Activated gamma-delta T cell treated with anti-CD3 and anti-CD28 coated beads, Interleukin-2, amount 50 U/mL, for 16 hours (primary cell): ENCODE results near the gene GADD45GIP1.
A peak's percentile ranks its signal among the peaks of the same experiment; 100 is the strongest.
"Not testable (repeated sequence)": the region's sequence is repeated elsewhere in the genome, so short reads cannot be mapped to it uniquely, and the experiment has no call there.

Experiments used
- DNase-seq: peaks from one replicate; pipeline ENCODE4 v3.0.0-alpha.2; 2020; ENCODE audit warnings: low read depth

Gene GADD45GIP1

GRCh38 chr19:12957389-12957952 is 448 bp upstream of the GADD45GIP1 start:
- not testable (repeated sequence) for DNase-seq

- DNase-seq = no peak
Measured at GRCh38 chr19:12955996-12956395, 1.0 kb downstream of the GADD45GIP1 start.

- DNase-seq = not testable (repeated sequence)
Measured at GRCh38 chr19:12955575-12955974, 1.4 kb downstream of the GADD45GIP1 start.

DNA sequence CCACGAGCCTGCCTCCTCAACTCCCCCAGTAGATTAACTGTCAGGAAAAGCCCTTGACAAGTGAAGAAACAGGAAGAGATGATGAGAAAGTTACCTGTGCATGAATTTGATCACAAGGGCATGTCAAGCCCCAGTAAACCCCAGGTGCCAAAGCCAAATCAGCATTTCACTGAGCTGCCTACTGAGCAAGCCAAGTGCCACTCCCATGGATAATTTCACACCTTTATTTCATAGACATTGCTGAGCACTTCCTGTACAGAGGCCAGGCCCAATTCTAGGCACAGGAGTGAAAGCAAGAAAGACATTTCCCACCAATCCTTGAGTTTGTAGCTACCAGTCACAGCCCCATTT is 2.4 kb downstream of the GADD45GIP1 start:
- no peak for DNase-seq

DNA sequence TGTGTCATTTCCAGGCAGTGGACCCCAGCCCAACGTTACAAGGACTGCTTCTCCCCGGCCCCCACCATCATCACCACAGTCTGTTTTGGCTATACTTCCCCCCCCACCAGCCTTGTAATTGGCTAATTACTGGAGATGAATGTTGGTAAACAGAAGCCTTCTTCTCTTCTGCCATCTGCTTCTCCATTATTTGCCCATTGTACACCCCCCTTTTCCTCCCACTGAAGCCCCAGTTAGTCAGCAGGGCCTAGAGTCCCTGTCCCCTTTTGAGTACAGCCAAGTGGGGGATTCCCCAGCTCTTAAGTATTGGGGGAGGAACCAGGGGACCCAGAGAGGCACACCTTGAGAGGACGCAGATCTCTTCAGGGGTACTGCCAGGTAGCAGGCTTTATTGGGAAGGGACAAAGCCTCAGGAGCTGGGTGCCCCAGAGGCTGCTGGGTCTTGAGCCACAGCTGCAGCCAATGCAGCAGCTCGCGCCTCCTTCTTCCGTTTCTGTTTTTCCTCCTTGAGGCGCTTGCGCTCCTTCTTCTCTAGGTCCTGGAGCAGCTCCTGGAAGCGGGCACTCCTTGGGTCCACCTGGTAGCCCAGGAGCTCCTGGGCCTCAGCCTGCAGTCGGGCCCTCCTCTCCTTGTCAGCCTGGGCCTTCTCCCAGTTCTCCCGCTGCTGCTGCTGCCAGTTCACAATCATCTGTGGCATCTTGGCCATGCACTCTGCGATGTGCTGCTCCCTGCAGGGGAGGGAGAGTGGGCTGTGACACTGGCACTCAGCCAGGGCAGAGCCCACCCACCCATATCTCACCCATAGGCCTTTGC is 3.0 kb downstream of the GADD45GIP1 start:
- no peak for DNase-seq

DNA sequence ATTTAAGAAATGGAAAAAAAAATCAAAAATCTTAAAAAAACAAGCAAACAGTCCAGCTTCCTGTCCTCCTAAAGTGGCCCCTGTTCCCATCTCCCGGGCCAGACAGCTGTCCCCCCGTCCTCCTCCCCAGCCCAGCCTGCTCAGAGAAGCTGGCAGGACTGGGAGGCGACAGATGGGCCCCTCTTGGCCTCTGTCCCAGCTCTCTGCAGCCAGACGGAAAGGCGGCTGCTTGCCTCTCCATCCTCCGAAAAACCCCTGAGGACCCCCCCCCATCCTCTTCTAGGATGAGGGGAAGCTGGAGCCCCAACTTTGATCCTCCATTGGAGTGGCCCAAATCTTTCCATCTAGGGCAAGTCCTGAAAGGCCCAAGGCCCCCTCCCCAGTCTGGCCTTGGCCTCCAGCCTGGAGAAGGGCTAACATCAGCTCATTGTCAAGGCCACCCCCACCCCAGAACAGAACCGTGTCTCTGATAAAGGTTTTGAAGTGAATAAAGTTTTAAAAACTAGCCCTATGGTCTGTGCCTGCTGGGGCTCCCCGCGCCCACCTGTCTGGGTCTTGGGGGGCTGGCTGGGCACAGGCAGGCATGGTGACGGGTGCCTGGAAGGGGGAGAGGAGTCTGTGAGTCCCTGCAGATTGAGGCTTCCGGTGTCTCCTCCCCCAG is 3.8 kb downstream of the GADD45GIP1 start:
- DNase-seq = no peak

DNA sequence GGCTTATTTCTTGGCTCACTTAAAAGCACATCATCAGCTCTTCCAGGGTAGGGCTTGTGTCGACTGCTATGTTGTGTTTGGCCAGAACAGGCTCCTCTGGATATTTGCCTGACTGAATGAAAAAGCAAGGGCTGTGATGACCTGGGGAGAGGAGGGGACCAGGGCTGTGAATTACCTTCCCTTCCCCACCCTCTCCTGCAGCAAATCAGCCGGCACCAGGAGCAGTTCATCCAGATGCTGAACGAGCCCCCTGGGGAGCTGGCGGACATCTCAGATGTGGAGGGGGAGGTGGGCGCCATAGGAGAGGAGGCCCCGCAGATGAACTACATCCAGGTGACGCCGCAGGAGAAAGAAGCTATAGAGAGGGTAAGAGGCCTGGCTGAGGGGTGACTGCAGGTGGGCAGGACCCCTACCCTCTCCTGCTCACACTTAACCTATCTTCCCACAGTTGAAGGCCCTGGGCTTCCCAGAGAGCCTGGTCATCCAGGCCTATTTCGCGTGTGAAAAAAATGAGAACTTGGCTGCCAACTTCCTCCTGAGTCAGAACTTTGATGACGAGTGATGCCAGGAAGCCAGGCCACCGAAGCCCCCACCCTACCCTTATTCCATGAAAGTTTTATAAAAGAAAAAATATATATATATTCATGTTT is 4.4 kb downstream of the GADD45GIP1 start:
- no peak for DNase-seq

DNA sequence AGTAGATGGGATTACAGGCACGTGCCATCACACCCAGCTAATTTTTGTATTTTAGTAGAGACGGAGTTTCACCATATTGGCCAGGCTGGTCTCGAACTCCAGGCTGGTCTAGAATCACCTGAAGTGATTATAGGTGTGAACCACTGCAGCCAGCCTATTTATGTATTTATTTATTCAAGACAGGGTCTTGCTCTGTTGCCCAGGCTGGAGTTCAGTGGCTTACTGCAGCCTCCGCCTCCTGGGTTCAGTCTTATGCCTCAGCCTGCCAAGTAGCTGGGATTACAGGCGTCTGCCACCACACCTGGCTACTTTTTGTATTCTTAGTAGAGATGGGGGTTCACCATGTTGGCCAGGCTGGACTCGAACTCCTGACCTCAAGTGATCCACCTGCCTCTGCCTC is 5.0 kb downstream of the GADD45GIP1 start:
- not testable (repeated sequence) for DNase-seq

GRCh38 chr19:12949363-12950283 is 7.4 kb downstream of the GADD45GIP1 start:
- no peak for DNase-seq

DNA sequence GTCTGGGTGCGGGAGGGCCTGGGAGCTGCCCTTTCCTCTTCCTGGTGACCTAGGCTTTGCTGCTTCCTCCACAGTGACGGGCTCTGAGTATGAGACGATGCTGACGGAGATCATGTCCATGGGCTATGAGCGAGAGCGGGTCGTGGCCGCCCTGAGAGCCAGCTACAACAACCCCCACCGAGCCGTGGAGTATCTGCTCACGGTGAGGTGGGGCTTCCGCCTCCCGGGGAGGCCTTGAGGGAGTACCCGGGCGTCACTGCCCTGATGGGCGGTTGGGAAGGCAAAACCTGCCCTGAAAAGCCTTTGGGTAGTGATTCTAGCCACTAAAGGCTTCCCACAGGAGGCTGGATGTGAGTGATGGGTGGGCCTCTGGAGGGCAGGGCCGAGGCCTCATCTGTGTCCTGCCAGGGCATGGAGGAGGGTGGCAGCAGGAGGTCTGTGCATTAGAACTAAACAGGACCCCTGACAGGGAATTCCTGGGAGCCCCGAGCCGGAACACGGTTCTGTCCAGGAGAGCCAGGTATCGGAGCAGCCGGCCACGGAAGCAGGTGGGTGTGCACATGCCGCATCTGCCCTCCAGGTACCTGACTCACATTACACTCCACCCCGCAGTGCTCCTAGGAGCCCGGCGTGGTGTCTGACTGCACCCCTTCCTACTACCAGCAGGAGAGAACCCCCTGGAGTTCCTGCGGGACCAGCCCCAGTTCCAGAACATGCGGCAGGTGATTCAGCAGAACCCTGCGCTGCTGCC is 8.2 kb downstream of the GADD45GIP1 start:
- DNase-seq = no peak

- DNase-seq = no peak
Measured at GRCh38 chr19:12947702-12948611, 9.1 kb downstream of the GADD45GIP1 start.

DNA sequence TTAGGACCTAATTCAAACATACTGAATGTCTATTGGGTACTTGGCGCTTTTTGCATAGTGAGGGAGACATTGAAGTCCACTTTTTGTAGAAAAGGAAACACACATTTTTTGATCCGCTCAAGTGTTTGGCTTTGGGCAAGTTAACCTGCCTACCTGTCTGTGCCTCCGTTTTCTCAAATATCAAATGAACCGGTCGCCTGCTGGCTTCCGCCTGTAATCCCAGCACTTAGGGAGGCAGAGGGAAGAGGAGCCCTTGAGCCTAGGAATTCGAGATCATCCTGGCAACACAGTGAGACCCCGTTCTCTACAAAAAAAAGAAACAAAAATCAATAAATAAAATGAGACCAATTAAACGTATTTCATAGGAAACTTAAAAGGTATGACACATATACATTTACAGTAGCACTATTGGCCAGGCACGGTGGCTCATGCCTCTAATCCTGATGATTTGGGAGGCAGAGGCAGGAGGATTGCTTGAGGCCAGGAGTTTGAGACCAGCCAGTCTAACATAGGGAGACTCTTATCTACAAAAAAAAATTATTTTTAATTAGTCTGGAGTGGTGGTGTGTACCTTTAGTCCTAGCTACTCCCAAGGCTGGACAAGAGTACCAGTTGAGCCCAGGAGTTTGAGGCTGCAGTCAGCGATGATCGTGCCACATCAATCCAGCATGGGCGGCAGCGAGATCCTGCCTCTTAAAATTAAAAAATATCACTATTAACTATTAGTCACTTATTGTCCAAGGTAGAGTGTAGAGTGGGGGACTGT is 10.1 kb downstream of the GADD45GIP1 start:
- DNase-seq = no peak

GRCh38 chr19:12946092-12946721 is 10.8 kb downstream of the GADD45GIP1 start:
- DNase-seq = no peak

DNA sequence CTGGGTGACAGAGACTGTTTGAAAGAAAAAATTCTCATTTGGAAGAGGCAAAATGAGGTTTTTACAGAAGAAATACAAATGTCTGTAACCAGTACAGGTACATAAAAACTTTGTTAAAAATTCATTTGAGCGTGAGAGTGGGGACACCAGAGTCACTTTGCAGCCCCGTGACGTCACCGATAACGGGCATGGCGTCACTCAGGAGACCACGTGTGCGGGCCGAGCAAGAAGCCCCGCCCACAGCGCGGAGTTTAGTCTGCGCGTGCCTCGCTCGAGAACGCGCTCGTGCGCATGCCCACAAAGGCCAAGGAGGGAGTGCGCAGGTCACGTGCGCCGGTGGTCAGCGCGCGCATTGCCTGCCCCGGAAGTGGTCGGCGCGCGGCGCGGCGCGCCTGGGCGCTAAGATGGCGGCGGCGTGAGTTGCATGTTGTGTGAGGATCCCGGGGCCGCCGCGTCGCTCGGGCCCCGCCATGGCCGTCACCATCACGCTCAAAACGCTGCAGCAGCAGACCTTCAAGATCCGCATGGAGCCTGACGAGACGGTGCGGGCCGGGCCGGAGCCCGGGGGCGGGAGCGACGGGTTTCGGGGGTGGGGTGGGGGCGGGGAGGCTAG is 11.4 kb downstream of the GADD45GIP1 start, which contains the start of gene RAD23A:
RAD23A (plus strand) TSS at position 384 of the 613 bp plus-strand sequence; CDS start at position 471, 87 bp downstream.
- DNase-seq = peak; percentile 96

- no peak for DNase-seq
Measured at GRCh38 chr19:12944104-12944674, 12.8 kb downstream of the GADD45GIP1 start.

GRCh38 chr19:12943437-12944044 is 13.5 kb downstream of the GADD45GIP1 start:
- no peak for DNase-seq

DNA sequence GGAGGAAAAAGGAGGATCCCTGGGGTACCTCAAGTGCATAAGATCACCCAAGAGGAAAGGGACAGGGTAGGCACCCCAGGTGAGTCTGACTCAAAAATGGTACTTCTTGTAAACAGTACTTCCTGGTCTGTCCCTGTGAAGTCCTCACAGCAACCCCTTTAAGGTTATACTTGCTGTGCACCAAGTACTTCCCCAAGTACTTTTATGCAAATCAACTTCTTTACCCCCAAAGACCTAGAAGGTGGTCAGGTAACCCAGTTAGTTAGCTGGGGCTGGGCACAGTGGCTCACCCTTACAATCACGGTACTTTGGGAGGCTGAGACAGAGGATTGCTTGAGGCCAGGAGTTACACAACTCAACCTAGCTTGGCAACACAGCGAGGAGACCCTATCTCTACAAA is 16.1 kb downstream of the GADD45GIP1 start:
- DNase-seq = no peak
